ENCODE measurements around the gene SLC22A7.

- TF ChIP-seq CREB5 (CRISPR knock-in tag; IDR thresholded peaks at IDR 0.05; ENCODE audit: low read depth) (no peak), PPARA (CRISPR knock-in tag; IDR thresholded peaks at IDR 0.05; ENCODE audit: borderline replicate concordance) (no peak), TOX (CRISPR knock-in tag; IDR thresholded peaks at IDR 0.05; ENCODE audit: borderline replicate concordance) (no peak), BACH2 (CRISPR knock-in tag; IDR thresholded peaks at IDR 0.05; ENCODE audit: borderline replicate concordance) (no peak), ZFP30 (CRISPR knock-in tag; IDR thresholded peaks at IDR 0.05) (no peak), ISL1 (CRISPR knock-in tag; IDR thresholded peaks at IDR 0.05) (no peak), OSR1 (CRISPR knock-in tag; IDR thresholded peaks at IDR 0.05) (no peak), ESRRG (CRISPR knock-in tag; IDR thresholded peaks at IDR 0.05) (no peak), PATZ1 (CRISPR knock-in tag; IDR thresholded peaks at IDR 0.05; ENCODE audit: borderline replicate concordance) (no peak), ARNTL (CRISPR knock-in tag; IDR thresholded peaks at IDR 0.05; ENCODE audit: borderline replicate concordance, low read depth) (no peak), ZFP3 (CRISPR knock-in tag; IDR thresholded peaks at IDR 0.05) (no peak), TSHZ2 (CRISPR knock-in tag; IDR thresholded peaks at IDR 0.05) (no peak), CSRNP3 (CRISPR knock-in tag; IDR thresholded peaks at IDR 0.05) (no peak)
These were observed 12.9 kb upstream of the SLC22A7 start for GRCh38 chr6:43284991-43285781.

Measured in SK-N-SH treated with all-trans-retinoic acid at 6 μM for 48 hours (cell line).